ENCODE results near the gene OR4C13.
"Not testable (repeated sequence)": the region's sequence is repeated elsewhere in the genome, so short reads cannot be mapped to it uniquely, and the experiment has no call there.

GRCh38 chr11:49982435-49982834 lies 30.2 kb downstream of the OR4C13 start, which contains the start of gene OR4C12:
- not testable (repeated sequence) for TF ChIP-seq CTCF, POLR2A (IDR thresholded peaks at IDR 0.05)

Data from body of pancreas (tissue), 4 donors.